ENCODE data around the gene THOC2. TPM values are rescaled to one million over a fixed set of nuclear protein-coding genes. Genes with fewer than 3 reads are reported as not detected.

Gene THOC2
- total RNA-seq, 1 donor from 2014 or later: 118 TPM

GRCh38 chrX:123648028-123648810 is 84.6 kb downstream of the THOC2 start:
- peak overlapping the region; percentile 91 for H3K27ac Mint-ChIP-seq
- no peaks in the 10 kb centered on the region for H3K27me3 Mint-ChIP-seq
- peaks cover 17% of the 10 kb centered on the region for H3K4me1 Mint-ChIP-seq (ENCODE audit: low read depth)
- H3K9me3 Mint-ChIP-seq (ENCODE audit: low read depth): peaks cover 39% of the 10 kb centered on the region
- TF ChIP-seq CTCF (IDR thresholded peaks at IDR 0.05; ENCODE audit: unreplicated experiment): no peak
- DNase-seq (ENCODE audit: low spot score, unreplicated experiment): peak; percentile 26
- no peak overlapping the region for H3K4me3 Mint-ChIP-seq (ENCODE audit: low read depth)
- H3K36me3 Mint-ChIP-seq (ENCODE audit: insufficient read depth): peaks cover 19% of the 10 kb centered on the region

DNA sequence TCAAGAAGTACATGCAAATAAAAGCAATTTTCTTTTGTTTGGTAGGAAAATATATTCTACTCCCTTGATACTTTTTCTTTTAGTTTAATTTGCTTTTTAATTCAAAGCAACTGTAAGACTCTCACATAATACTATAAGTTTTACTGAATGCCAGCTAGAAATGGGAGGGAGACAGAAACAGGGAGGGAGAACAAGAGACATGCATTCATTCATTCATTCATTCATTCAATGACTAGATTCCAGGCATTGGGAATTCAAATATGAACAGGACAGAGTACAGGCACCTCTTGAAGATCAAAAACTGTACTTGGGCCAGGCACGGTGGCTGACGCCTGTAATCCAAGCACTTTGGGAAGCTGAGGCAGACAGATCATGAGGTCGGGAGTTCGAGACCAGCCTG is 85.6 kb downstream of the THOC2 start:
- no peak overlapping the region for H3K4me3 Mint-ChIP-seq (ENCODE audit: low read depth)
- H3K27ac Mint-ChIP-seq: no peak overlapping the region
- H3K36me3 Mint-ChIP-seq (ENCODE audit: insufficient read depth): peaks cover 12% of the 10 kb centered on the region
- no peaks in the 10 kb centered on the region for H3K27me3 Mint-ChIP-seq
- peaks cover 33% of the 10 kb centered on the region for H3K9me3 Mint-ChIP-seq (ENCODE audit: low read depth)
- peaks cover 17% of the 10 kb centered on the region for H3K4me1 Mint-ChIP-seq (ENCODE audit: low read depth)
- DNase-seq (ENCODE audit: low spot score, unreplicated experiment): no peak
- TF ChIP-seq CTCF (IDR thresholded peaks at IDR 0.05; ENCODE audit: unreplicated experiment): no peak

DNA sequence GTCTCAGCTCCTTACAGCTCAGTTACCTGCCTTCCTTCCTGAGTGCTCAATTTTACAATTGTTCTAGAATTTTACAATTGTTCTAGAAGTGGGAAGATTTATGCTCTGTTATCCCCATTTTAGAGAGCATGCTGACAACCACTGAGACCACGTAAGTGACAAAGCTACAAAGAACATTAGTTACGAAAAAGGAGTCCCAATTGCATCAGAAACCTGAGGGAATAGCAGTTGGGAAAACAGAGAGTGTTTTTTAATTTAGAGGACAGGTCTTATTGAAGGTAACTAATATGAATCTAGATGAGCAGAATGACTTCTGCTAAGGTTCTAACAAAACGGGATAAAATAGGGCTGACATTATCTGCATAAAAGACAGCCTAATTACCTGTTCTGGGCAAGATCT is 103.3 kb downstream of the THOC2 start:
- no peaks in the 10 kb centered on the region for H3K27me3 Mint-ChIP-seq

DNA sequence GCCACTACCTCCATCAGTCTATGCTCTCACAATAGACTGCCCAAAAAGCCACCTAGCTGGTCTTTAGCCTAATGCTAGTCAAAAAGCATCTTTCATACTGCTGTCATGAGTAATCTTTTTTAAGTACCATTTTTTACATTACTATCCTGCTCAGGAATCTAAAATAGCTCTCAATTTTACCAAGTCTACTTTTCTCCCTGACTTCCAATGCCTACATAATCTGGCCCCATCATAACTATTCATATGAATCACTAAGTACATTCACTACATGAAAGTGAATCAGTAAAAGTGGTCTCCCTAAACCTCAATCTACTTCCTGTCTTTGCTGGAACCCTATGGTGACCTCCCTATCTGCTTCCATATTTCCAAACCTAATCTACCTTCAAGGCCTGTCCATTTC is 105.9 kb downstream of the THOC2 start:
- H3K27me3 Mint-ChIP-seq: no peaks in the 10 kb centered on the region
- DNase-seq (ENCODE audit: low spot score, unreplicated experiment): no peak
- no peak overlapping the region for H3K4me3 Mint-ChIP-seq (ENCODE audit: low read depth)
- peaks cover 13% of the 10 kb centered on the region for H3K36me3 Mint-ChIP-seq (ENCODE audit: insufficient read depth)
- H3K27ac Mint-ChIP-seq: no peak overlapping the region
- no peak for TF ChIP-seq CTCF (IDR thresholded peaks at IDR 0.05; ENCODE audit: unreplicated experiment)
- H3K9me3 Mint-ChIP-seq (ENCODE audit: low read depth): peaks cover 6% of the 10 kb centered on the region
- no peaks in the 10 kb centered on the region for H3K4me1 Mint-ChIP-seq (ENCODE audit: low read depth)

More for the DNA sequence above, 103.3 kb downstream of the THOC2 start:
- Mint-ChIP-seq H3K27ac (no peak overlapping the region), H3K9me3 (ENCODE audit: low read depth) (peaks cover 4% of the 10 kb centered on the region), H3K4me3 (ENCODE audit: low read depth) (no peak overlapping the region), H3K4me1 (ENCODE audit: low read depth) (no peaks in the 10 kb centered on the region), H3K36me3 (ENCODE audit: insufficient read depth) (peaks cover 15% of the 10 kb centered on the region)
- TF ChIP-seq CTCF (IDR thresholded peaks at IDR 0.05; ENCODE audit: unreplicated experiment): no peak
- DNase-seq (ENCODE audit: low spot score, unreplicated experiment): no peak

GRCh38 chrX:123625952-123626351 is 106.9 kb downstream of the THOC2 start:
- Mint-ChIP-seq H3K27me3 (no peaks in the 10 kb centered on the region), H3K4me1 (ENCODE audit: low read depth) (no peaks in the 10 kb centered on the region), H3K36me3 (ENCODE audit: insufficient read depth) (peaks cover 16% of the 10 kb centered on the region), H3K4me3 (ENCODE audit: low read depth) (no peak overlapping the region), H3K27ac (no peak overlapping the region), H3K9me3 (ENCODE audit: low read depth) (peaks cover 6% of the 10 kb centered on the region)
- no peak for TF ChIP-seq CTCF (IDR thresholded peaks at IDR 0.05; ENCODE audit: unreplicated experiment)
- no peak for DNase-seq (ENCODE audit: low spot score, unreplicated experiment)
